ENCODE measurements around the gene UBP1. TPM values are rescaled to one million over a fixed set of nuclear protein-coding genes. Genes with fewer than 3 reads are reported as not detected.
A peak's percentile ranks its signal among the peaks of the same experiment; 100 is the strongest.

Gene UBP1
- total and polyA plus RNA-seq, 9 of the 15 experiments (the other 6 are each of a cell fraction or from before 2014, with no cell fraction given) = 13.6 to 143 (median 79.6) TPM

GRCh38 chr3:33439546-33440327 is 468 bp downstream of the UBP1 start (continued):
- TF ChIP-seq TSHZ1 (CRISPR knock-in tag; IDR thresholded peaks at IDR 0.05) (no peak), RBM14 (IDR thresholded peaks at IDR 0.05; ENCODE audit: borderline replicate concordance, insufficient read depth, low read depth, low read length) (no peak), ZNF408 (CRISPR knock-in tag; IDR thresholded peaks at IDR 0.05; ENCODE audit: low read depth) (no peak), ZNF583 (CRISPR knock-in tag; IDR thresholded peaks at IDR 0.05) (no peak), FOSL1 (tag; conservative IDR thresholded peaks at IDR 0.05) (no peak), NFYB (IDR thresholded peaks at IDR 0.05; ENCODE audit: extremely low read depth, insufficient read length) (no peak), HDAC1 (IDR thresholded peaks at IDR 0.05) (peak in 1 of 2 experiments; percentile 59; a peak in 2 of 4 replicates), ZFX (CRISPR knock-in tag; IDR thresholded peaks at IDR 0.05) (peak; percentile 97), RNF2 (IDR thresholded peaks at IDR 0.05) (no peak), POLR2B (IDR thresholded peaks at IDR 0.05; ENCODE audit: low read depth, partially characterized antibody) (peak; percentile 79), ZNF140 (CRISPR knock-in tag; IDR thresholded peaks at IDR 0.05) (no peak)
- TF ChIP-seq, protein P1, sequence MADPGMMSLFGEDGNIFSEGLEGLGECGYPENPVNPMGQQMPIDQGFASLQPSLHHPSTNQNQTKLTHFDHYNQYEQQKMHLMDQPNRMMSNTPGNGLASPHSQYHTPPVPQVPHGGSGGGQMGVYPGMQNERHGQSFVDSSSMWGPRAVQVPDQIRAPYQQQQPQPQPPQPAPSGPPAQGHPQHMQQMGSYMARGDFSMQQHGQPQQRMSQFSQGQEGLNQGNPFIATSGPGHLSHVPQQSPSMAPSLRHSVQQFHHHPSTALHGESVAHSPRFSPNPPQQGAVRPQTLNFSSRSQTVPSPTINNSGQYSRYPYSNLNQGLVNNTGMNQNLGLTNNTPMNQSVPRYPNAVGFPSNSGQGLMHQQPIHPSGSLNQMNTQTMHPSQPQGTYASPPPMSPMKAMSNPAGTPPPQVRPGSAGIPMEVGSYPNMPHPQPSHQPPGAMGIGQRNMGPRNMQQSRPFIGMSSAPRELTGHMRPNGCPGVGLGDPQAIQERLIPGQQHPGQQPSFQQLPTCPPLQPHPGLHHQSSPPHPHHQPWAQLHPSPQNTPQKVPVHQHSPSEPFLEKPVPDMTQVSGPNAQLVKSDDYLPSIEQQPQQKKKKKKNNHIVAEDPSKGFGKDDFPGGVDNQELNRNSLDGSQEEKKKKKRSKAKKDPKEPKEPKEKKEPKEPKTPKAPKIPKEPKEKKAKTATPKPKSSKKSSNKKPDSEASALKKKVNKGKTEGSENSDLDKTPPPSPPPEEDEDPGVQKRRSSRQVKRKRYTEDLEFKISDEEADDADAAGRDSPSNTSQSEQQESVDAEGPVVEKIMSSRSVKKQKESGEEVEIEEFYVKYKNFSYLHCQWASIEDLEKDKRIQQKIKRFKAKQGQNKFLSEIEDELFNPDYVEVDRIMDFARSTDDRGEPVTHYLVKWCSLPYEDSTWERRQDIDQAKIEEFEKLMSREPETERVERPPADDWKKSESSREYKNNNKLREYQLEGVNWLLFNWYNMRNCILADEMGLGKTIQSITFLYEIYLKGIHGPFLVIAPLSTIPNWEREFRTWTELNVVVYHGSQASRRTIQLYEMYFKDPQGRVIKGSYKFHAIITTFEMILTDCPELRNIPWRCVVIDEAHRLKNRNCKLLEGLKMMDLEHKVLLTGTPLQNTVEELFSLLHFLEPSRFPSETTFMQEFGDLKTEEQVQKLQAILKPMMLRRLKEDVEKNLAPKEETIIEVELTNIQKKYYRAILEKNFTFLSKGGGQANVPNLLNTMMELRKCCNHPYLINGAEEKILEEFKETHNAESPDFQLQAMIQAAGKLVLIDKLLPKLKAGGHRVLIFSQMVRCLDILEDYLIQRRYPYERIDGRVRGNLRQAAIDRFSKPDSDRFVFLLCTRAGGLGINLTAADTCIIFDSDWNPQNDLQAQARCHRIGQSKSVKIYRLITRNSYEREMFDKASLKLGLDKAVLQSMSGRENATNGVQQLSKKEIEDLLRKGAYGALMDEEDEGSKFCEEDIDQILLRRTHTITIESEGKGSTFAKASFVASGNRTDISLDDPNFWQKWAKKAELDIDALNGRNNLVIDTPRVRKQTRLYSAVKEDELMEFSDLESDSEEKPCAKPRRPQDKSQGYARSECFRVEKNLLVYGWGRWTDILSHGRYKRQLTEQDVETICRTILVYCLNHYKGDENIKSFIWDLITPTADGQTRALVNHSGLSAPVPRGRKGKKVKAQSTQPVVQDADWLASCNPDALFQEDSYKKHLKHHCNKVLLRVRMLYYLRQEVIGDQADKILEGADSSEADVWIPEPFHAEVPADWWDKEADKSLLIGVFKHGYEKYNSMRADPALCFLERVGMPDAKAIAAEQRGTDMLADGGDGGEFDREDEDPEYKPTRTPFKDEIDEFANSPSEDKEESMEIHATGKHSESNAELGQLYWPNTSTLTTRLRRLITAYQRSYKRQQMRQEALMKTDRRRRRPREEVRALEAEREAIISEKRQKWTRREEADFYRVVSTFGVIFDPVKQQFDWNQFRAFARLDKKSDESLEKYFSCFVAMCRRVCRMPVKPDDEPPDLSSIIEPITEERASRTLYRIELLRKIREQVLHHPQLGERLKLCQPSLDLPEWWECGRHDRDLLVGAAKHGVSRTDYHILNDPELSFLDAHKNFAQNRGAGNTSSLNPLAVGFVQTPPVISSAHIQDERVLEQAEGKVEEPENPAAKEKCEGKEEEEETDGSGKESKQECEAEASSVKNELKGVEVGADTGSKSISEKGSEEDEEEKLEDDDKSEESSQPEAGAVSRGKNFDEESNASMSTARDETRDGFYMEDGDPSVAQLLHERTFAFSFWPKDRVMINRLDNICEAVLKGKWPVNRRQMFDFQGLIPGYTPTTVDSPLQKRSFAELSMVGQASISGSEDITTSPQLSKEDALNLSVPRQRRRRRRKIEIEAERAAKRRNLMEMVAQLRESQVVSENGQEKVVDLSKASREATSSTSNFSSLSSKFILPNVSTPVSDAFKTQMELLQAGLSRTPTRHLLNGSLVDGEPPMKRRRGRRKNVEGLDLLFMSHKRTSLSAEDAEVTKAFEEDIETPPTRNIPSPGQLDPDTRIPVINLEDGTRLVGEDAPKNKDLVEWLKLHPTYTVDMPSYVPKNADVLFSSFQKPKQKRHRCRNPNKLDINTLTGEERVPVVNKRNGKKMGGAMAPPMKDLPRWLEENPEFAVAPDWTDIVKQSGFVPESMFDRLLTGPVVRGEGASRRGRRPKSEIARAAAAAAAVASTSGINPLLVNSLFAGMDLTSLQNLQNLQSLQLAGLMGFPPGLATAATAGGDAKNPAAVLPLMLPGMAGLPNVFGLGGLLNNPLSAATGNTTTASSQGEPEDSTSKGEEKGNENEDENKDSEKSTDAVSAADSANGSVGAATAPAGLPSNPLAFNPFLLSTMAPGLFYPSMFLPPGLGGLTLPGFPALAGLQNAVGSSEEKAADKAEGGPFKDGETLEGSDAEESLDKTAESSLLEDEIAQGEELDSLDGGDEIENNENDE (IDR thresholded peaks at IDR 0.05; ENCODE audit: low read depth, low read length) = no peak
